Liver (tissue), 9 donors: ENCODE data around the gene FAM83G. TPM values are rescaled to one million over a fixed set of nuclear protein-coding genes. Genes with fewer than 3 reads are reported as not detected.

Experiments
- DNase-seq: peaks from one replicate; pipeline ENCODE4 v3.0.0-alpha.2; 2017; ENCODE audit warnings: low spot score
- H3K27ac ChIP-seq, 2 donors: one replicate each; pipeline ENCODE4 v1.7.0; 2013; ENCODE audit warnings: inconsistent platforms in 2 of 2, low read length in 2 of 2, control low read depth in 1 of 2, low read depth in 1 of 2, mild to moderate bottlenecking in 1 of 2
- H3K27me3 ChIP-seq, 4 donors: one replicate each; pipeline versions ENCODE4 v1.6.1 to v1.7.0; 2013; ENCODE audit warnings: low read length in 3 of 4, inconsistent platforms in 1 of 4, mild to moderate bottlenecking in 1 of 4, moderate library complexity in 1 of 4; ENCODE audit not compliant: control insufficient read depth in 4 of 4, insufficient read depth in 4 of 4
- H3K36me3 ChIP-seq, 4 donors: one replicate each; pipeline versions ENCODE4 v1.6.1 to v1.7.0; 2013; ENCODE audit warnings: low read length in 3 of 4, mild to moderate bottlenecking in 3 of 4, low read depth in 1 of 4, moderate library complexity in 1 of 4; ENCODE audit not compliant: control insufficient read depth in 4 of 4, insufficient read depth in 3 of 4
- H3K4me1 ChIP-seq, 4 donors: one replicate each; pipeline versions ENCODE4 v1.6.1 to v1.7.0; 2013; ENCODE audit warnings: low read length in 3 of 4, mild to moderate bottlenecking in 3 of 4, moderate library complexity in 1 of 4; ENCODE audit not compliant: control insufficient read depth in 4 of 4, insufficient read depth in 4 of 4
- H3K4me3 ChIP-seq, 3 donors: one replicate each; pipeline versions ENCODE4 v1.6.1 to v1.7.0; 2013; ENCODE audit warnings: low read length in 3 of 3, control low read depth in 1 of 3, low read depth in 1 of 3, mild to moderate bottlenecking in 1 of 3
- H3K9ac ChIP-seq, 2 donors: one replicate each; pipeline ENCODE4 v1.7.0; 2013; ENCODE audit warnings: low read length in 2 of 2, mild to moderate bottlenecking in 2 of 2, moderate library complexity in 2 of 2, control low read depth in 1 of 2, low read depth in 1 of 2
- H3K9me3 ChIP-seq, 4 donors: one replicate each; pipeline versions ENCODE4 v1.6.1 to v1.7.0; 2013; ENCODE audit warnings: low read length in 3 of 4; ENCODE audit not compliant: control insufficient read depth in 4 of 4
- ATF3 ChIP-seq: IDR thresholded peaks from 2 replicates; pipeline ENCODE4 v1.6.1; 2016; ENCODE audit warnings: antibody characterized with exemption
- EGR1 ChIP-seq, 2 donors: IDR thresholded peaks; 2 replicates each; pipeline ENCODE4 v1.6.1; 2016 to 2018; ENCODE audit warnings: antibody characterized with exemption in 2 of 2, low read depth in 2 of 2
- FOXA1 ChIP-seq: IDR thresholded peaks from 2 replicates; pipeline ENCODE4 v1.6.1; 2016; ENCODE audit warnings: antibody characterized with exemption
- FOXA2 ChIP-seq: IDR thresholded peaks from 2 replicates; pipeline ENCODE4 v1.6.1; 2016; ENCODE audit warnings: antibody characterized with exemption
- GABPA ChIP-seq, 2 donors: IDR thresholded peaks in 1 of 2; conservative IDR thresholded peaks in 1 of 2; 2 replicates each; pipeline ENCODE4 v1.6.1; 2016; ENCODE audit warnings: antibody characterized with exemption in 2 of 2, mild to moderate bottlenecking in 1 of 2, moderate library complexity in 1 of 2
- HNF4A ChIP-seq, 2 donors: conservative IDR thresholded peaks; 2 replicates each; pipeline ENCODE4 v1.6.1; 2016; ENCODE audit warnings: antibody characterized with exemption in 2 of 2, mild to moderate bottlenecking in 2 of 2
- HNF4G ChIP-seq: IDR thresholded peaks from 2 replicates; pipeline ENCODE4 v1.6.1; 2016; ENCODE audit warnings: antibody characterized with exemption
- JUND ChIP-seq, 2 donors: IDR thresholded peaks; 2 replicates each; pipeline ENCODE4 v1.6.1; 2016; ENCODE audit warnings: antibody characterized with exemption in 2 of 2
- MAX ChIP-seq: IDR thresholded peaks from 2 replicates; pipeline ENCODE4 v1.6.1; 2016; ENCODE audit warnings: antibody characterized with exemption
- NR2F2 ChIP-seq: IDR thresholded peaks from 2 replicates; pipeline ENCODE4 v1.6.1; 2016; ENCODE audit warnings: antibody characterized with exemption
- RAD21 ChIP-seq, 2 donors: IDR thresholded peaks; 2 replicates each; pipeline ENCODE4 v1.6.1; 2016; ENCODE audit warnings: antibody characterized with exemption in 2 of 2, mild to moderate bottlenecking in 2 of 2
- REST ChIP-seq: IDR thresholded peaks from 2 replicates; pipeline ENCODE4 v1.6.1; 2016; ENCODE audit warnings: antibody characterized with exemption, mild to moderate bottlenecking
- RXRA ChIP-seq, 2 donors: IDR thresholded peaks; 2 replicates each; pipeline ENCODE4 v1.6.1; 2017 to 2018; ENCODE audit warnings: antibody characterized with exemption in 2 of 2, mild to moderate bottlenecking in 1 of 2
- SP1 ChIP-seq: IDR thresholded peaks from 2 replicates; pipeline ENCODE4 v1.6.1; 2018; ENCODE audit warnings: antibody characterized with exemption, mild to moderate bottlenecking
- TAF1 ChIP-seq: conservative IDR thresholded peaks from 2 replicates; pipeline ENCODE4 v1.6.1; 2016; ENCODE audit warnings: antibody characterized with exemption, mild to moderate bottlenecking
- YY1 ChIP-seq: IDR thresholded peaks from 2 replicates; pipeline ENCODE4 v1.6.1; 2016; ENCODE audit warnings: antibody characterized with exemption, mild to moderate bottlenecking
- ZBTB33 ChIP-seq: IDR thresholded peaks from 2 replicates; pipeline ENCODE4 v1.6.1; 2016; ENCODE audit warnings: antibody characterized with exemption
- WGBS: extraction: QIAGEN DNeasy Blood & Tissue Kit; methylation state at CpG from one replicate; pipeline ENCODE4 v1.1.7; 2013; 5-methylcytosine and 5-hydroxymethylcytosine counted together
- polyA plus RNA-seq, 2 donors: library from polyadenylated mRNA; stranded (reverse) in 1 of 2; unstranded in 1 of 2; fragments of 200-250 nt in 1 of 2; fragments of >200 nt in 1 of 2; fragmentation: Nextera tagmentation in 1 of 2; extraction: Ambion mirVana in 1 of 2; gene quantifications; one replicate each; pipeline versions ENCODE4 v1.2.1 to v1.2.3, GENCODE V29; 2013 to 2015
- total RNA-seq, 2 donors: library from RNA; depleted of rRNA; stranded (reverse); fragments of >200 nt; gene quantifications; one replicate each; pipeline ENCODE4 v1.2.3, GENCODE V29; 2014
- donor health status: healthy.
- donor health status: healthy.
- donor health status: healthy.
- donor health status: healthy.
- donor health status: healthy.

FAM83G gene
- total and polyA plus RNA-seq, 4 donors: 5.2 to 25.0 (median 11.5) TPM

GRCh38 chr17:19003543-19004420 lies 782 bp downstream of the FAM83G start:
- WGBS: 13% methylated on average over 73 of the region's 73 CpGs

GRCh38 chr17:19002805-19003542 lies 1.6 kb downstream of the FAM83G start:
- H3K27me3 ChIP-seq: no peaks in the 10 kb centered on the region
- peak overlapping the region; percentile 53 to 86 (median 71) for H3K4me3 ChIP-seq
- 63% methylated on average over 11 of the region's 11 CpGs for WGBS
- DNase-seq: no peak
- peak overlapping the region in 1 of 2 donors; percentile 63 for H3K9ac ChIP-seq
- H3K27ac ChIP-seq: peak overlapping the region in 1 of 2 donors; percentile 93
- H3K36me3 ChIP-seq: peaks cover 0 to 2% (median 0%) of the 10 kb centered on the region in 4 donors
- TF ChIP-seq HNF4G: no peak
- no peak for TF ChIP-seq ZBTB33
- TF ChIP-seq FOXA1: no peak
- no peak for TF ChIP-seq ATF3
- no peak for TF ChIP-seq GABPA (IDR thresholded peaks at IDR 0.05 in 1 of 2, conservative IDR thresholded peaks at IDR 0.05 in 1 of 2)
- TF ChIP-seq RXRA (IDR thresholded peaks at IDR 0.05): no peak
- TF ChIP-seq JUND (IDR thresholded peaks at IDR 0.05): no peak
- TF ChIP-seq HNF4A (conservative IDR thresholded peaks at IDR 0.05): no peak
- no peak for TF ChIP-seq MAX
- no peak for TF ChIP-seq EGR1 (IDR thresholded peaks at IDR 0.05; ENCODE audit: low read depth in 2 of 2)
- TF ChIP-seq RAD21 (IDR thresholded peaks at IDR 0.05): no peak
- TF ChIP-seq SP1: no peak
- TF ChIP-seq REST: no peak
- no peak for TF ChIP-seq NR2F2
- no peak for TF ChIP-seq FOXA2
- no peak for TF ChIP-seq YY1
- peaks cover 7 to 64% (median 48%) of the 10 kb centered on the region in 4 donors for H3K4me1 ChIP-seq
- no peaks in the 10 kb centered on the region for H3K9me3 ChIP-seq

More at GRCh38 chr17:19003543-19004420, 782 bp downstream of the FAM83G start:
- H3K4me1 ChIP-seq: peaks cover 7 to 60% (median 46%) of the 10 kb centered on the region in 4 donors
- DNase-seq: peak; percentile 68
- peak overlapping the region; percentile 71 to 86 (median 78) for H3K4me3 ChIP-seq
- no peaks in the 10 kb centered on the region for H3K27me3 ChIP-seq
- peak overlapping the region; percentile 90 to 93 for H3K27ac ChIP-seq
- no peaks in the 10 kb centered on the region for H3K9me3 ChIP-seq
- TF ChIP-seq TAF1: no peak
- TF ChIP-seq YY1: peak; percentile 18
- H3K9ac ChIP-seq: peak overlapping the region; percentile 34 to 63
- peaks cover 0 to 2% (median 0%) of the 10 kb centered on the region in 4 donors for H3K36me3 ChIP-seq
